Measurements from ENCODE around the gene CHURC1. TPM values are rescaled to one million over a fixed set of nuclear protein-coding genes. Genes with fewer than 3 reads are reported as not detected.

The CHURC1 gene
- total and polyA plus RNA-seq, 2 experiments from 2014 or later, result 42.0 to 218 TPM

GRCh38 chr14:64899958-64900357 lies 14.3 kb upstream of the CHURC1 start:
- Histone ChIP-seq H3K27ac (ENCODE audit: low read depth) (no peak overlapping the region), H3K27me3 (ENCODE audit: insufficient read depth) (no peaks in the 10 kb centered on the region), H3K4me3 (no peak overlapping the region), H3K36me3 (ENCODE audit: insufficient read depth) (no peaks in the 10 kb centered on the region), H3K9me2 (ENCODE audit: insufficient read depth) (no peaks in the 10 kb centered on the region), H4K20me1 (replicated peaks; ENCODE audit: insufficient read depth) (no peaks in the 10 kb centered on the region), H3K4me2 (no peak overlapping the region), H3K4me1 (ENCODE audit: insufficient read depth) (no peaks in the 10 kb centered on the region), H2AFZ (no peak overlapping the region), H3F3A (replicated peaks; ENCODE audit: low read depth) (no peaks in the 10 kb centered on the region), H3K79me2 (replicated peaks; ENCODE audit: insufficient read depth) (no peaks in the 10 kb centered on the region)
- H3K27ac Mint-ChIP-seq, result no peak overlapping the region
- ATAC-seq (no peak), DNase-seq (ENCODE audit: low spot score) (no peak)
- H3K27me3 Mint-ChIP-seq (ENCODE audit: insufficient read depth, low read depth, poor library complexity), result no peaks in the 10 kb centered on the region
- H3K4me3 Mint-ChIP-seq, result no peak overlapping the region
- TF ChIP-seq POLR2AphosphoS5 (IDR thresholded peaks at IDR 0.05; ENCODE audit: low read depth) (no peak), EZH2phosphoT487 (IDR thresholded peaks at IDR 0.05; ENCODE audit: unreplicated experiment) (no peak), EZH2 (IDR thresholded peaks at IDR 0.05; ENCODE audit: low read depth, unreplicated experiment) (no peak), STAT1 (IDR thresholded peaks at IDR 0.05; ENCODE audit: unreplicated experiment) (no peak), REST (IDR thresholded peaks at IDR 0.05; ENCODE audit: unreplicated experiment) (no peak), NANOG (IDR thresholded peaks at IDR 0.05; ENCODE audit: borderline replicate concordance) (no peak), ETS1 (IDR thresholded peaks at IDR 0.05) (no peak), ZNF462 (CRISPR knock-in tag; IDR thresholded peaks at IDR 0.05) (no peak), CTCF (conservative IDR thresholded peaks at IDR 0.05; ENCODE audit: low read depth in 2 of 2) (no peak), ZNF331 (CRISPR knock-in tag; IDR thresholded peaks at IDR 0.05; ENCODE audit: low read depth) (no peak), CREB1 (CRISPR knock-in tag; IDR thresholded peaks at IDR 0.05; ENCODE audit: low read depth) (no peak), JUNB (IDR thresholded peaks at IDR 0.05; ENCODE audit: unreplicated experiment) (no peak), ZNF114 (CRISPR knock-in tag; IDR thresholded peaks at IDR 0.05) (no peak)
- peaks cover 4% of the 10 kb centered on the region; the same call in 1 of the 3 replicates for H3K9me3 Mint-ChIP-seq
- no peaks in the 10 kb centered on the region for H3K4me1 Mint-ChIP-seq
- H3K36me3 Mint-ChIP-seq (ENCODE audit: low read depth), result peaks cover 2% of the 10 kb centered on the region; the same call in 1 of the 3 replicates
